Endodermal cell (in vitro differentiated cells): ENCODE measurements around the gene ATP13A3. TPM values are rescaled to one million over a fixed set of nuclear protein-coding genes. Genes with fewer than 3 reads are reported as not detected.

ENCODE experiments used
- DNase-seq: peaks from one replicate; pipeline ENCODE4 v3.0.0-alpha.2; 2017
- H3K27ac ChIP-seq: 2 replicates; pipeline ENCODE4 v1.5.1; 2013; ENCODE audit warnings: mild to moderate bottlenecking, low read depth, low read length, moderate library complexity
- H3K27me3 ChIP-seq: 2 replicates; pipeline ENCODE4 v1.6.1; 2013; ENCODE audit warnings: mild to moderate bottlenecking, low read length, moderate library complexity; ENCODE audit not compliant: insufficient read depth, control insufficient read depth, poor library complexity, severe bottlenecking
- H3K36me3 ChIP-seq: 2 replicates; pipeline ENCODE4 v1.7.0; 2013; ENCODE audit warnings: mild to moderate bottlenecking, low read length, moderate library complexity; ENCODE audit not compliant: control insufficient read depth, insufficient read depth
- H3K4me1 ChIP-seq: one replicate; pipeline ENCODE4 v1.7.0; 2013; ENCODE audit warnings: low read length; ENCODE audit not compliant: control insufficient read depth, insufficient read depth
- H3K4me3 ChIP-seq: 2 replicates; pipeline ENCODE4 v1.5.1; 2013; ENCODE audit warnings: mild to moderate bottlenecking, low read length, moderate library complexity
- H3K9ac ChIP-seq: 2 replicates; pipeline ENCODE4 v1.6.1; 2013; ENCODE audit warnings: mild to moderate bottlenecking, low read length, moderate library complexity; ENCODE audit not compliant: poor library complexity, severe bottlenecking; ENCODE audit errors: extremely low read depth
- H3K9me3 ChIP-seq: 2 replicates; pipeline ENCODE4 v1.6.1; 2013; ENCODE audit warnings: mild to moderate bottlenecking, low read length, moderate library complexity; ENCODE audit not compliant: control insufficient read depth
- H3K27ac Mint-ChIP-seq: 2 replicates; pipeline ENCODE4 v1.8.0; 2020; ENCODE audit warnings: mixed read lengths
- H3K27me3 Mint-ChIP-seq: 2 replicates; pipeline ENCODE4 v1.8.0; 2021; ENCODE audit warnings: mild to moderate bottlenecking, mixed read lengths; ENCODE audit not compliant: insufficient read depth
- H3K36me3 Mint-ChIP-seq: 2 replicates; pipeline ENCODE4 v1.8.0; 2020; ENCODE audit warnings: low read depth, mixed read lengths
- H3K4me1 Mint-ChIP-seq: 2 replicates; pipeline ENCODE4 v1.8.0; 2020; ENCODE audit warnings: mixed read lengths
- H3K4me3 Mint-ChIP-seq: 2 replicates; pipeline ENCODE4 v1.8.0; 2020; ENCODE audit warnings: mild to moderate bottlenecking, moderate library complexity, mixed read lengths
- H3K9me3 Mint-ChIP-seq: 2 replicates; pipeline ENCODE4 v1.8.0; 2020; ENCODE audit warnings: mild to moderate bottlenecking, mixed read lengths
- CTCF ChIP-seq: fragments of 200-600 bp; sonication (generic); conservative IDR thresholded peaks from 2 replicates; pipeline ENCODE4 v1.5.0; 2021; ENCODE audit warnings: antibody characterized with exemption, mild to moderate bottlenecking
- WGBS, 2 experiments: methylation state at CpG; one replicate each; pipeline versions ENCODE4 v1.1.5 to v1.1.7; 2013; ENCODE audit warnings: missing lambda C conversion rate in 2 of 2, mixed read lengths in 1 of 2; ENCODE audit not compliant: insufficient coverage in 1 of 2, insufficient read length in 1 of 2; 5-methylcytosine and 5-hydroxymethylcytosine counted together
- total RNA-seq, 2 donors: library from RNA; stranded (reverse); fragmentation: NEBNext Ultra II Directional in 1 of 2; extraction: Animal tissue kit (Norgen Biotek cat#: 25700) in 1 of 2; gene quantifications; 2 replicates in 1 of 2; 3 replicates in 1 of 2; pipeline ENCODE4 v1.2.1, GENCODE V29; 2021

ATP13A3 gene
- total RNA-seq, 2 donors from 2014 or later, result 99.7 to 125 TPM

GRCh38 chr3:194469977-194470376 lies 16.8 kb downstream of the ATP13A3 start:
- no peaks in the 10 kb centered on the region for H3K27me3 Mint-ChIP-seq
- Histone ChIP-seq H3K4me3 (no peak overlapping the region), H3K27ac (no peak overlapping the region), H3K27me3 (no peaks in the 10 kb centered on the region), H3K36me3 (no peaks in the 10 kb centered on the region), H3K4me1 (no peaks in the 10 kb centered on the region), H3K9ac (no peak overlapping the region), H3K9me3 (no peaks in the 10 kb centered on the region)
- peaks cover 14% of the 10 kb centered on the region for H3K4me1 Mint-ChIP-seq
- no peak overlapping the region for H3K27ac Mint-ChIP-seq
- no peak overlapping the region for H3K4me3 Mint-ChIP-seq
- DNase-seq, result no peak
- no peak for TF ChIP-seq CTCF
- H3K36me3 Mint-ChIP-seq, result peaks cover 2% of the 10 kb centered on the region
- H3K9me3 Mint-ChIP-seq, result no peaks in the 10 kb centered on the region

- Mint-ChIP-seq H3K4me1 (peaks cover 14% of the 10 kb centered on the region), H3K4me3 (no peak overlapping the region), H3K27me3 (no peaks in the 10 kb centered on the region), H3K36me3 (peaks cover 2% of the 10 kb centered on the region), H3K9me3 (no peaks in the 10 kb centered on the region), H3K27ac (no peak overlapping the region)
- Histone ChIP-seq H3K27me3 (no peaks in the 10 kb centered on the region), H3K36me3 (no peaks in the 10 kb centered on the region), H3K4me3 (no peak overlapping the region), H3K27ac (no peak overlapping the region), H3K4me1 (no peaks in the 10 kb centered on the region), H3K9ac (no peak overlapping the region), H3K9me3 (no peaks in the 10 kb centered on the region)
- no peak for DNase-seq
- 88 to 91% methylated on average over 2 to 3 of the region's 3 CpGs for WGBS, 2 experiments
- no peak for TF ChIP-seq CTCF
Observed at GRCh38 chr3:194468086-194468485, 18.7 kb downstream of the ATP13A3 start.

GRCh38 chr3:194466761-194467356 lies 19.9 kb downstream of the ATP13A3 start:
- Histone ChIP-seq H3K27me3 (no peaks in the 10 kb centered on the region), H3K4me3 (no peak overlapping the region), H3K9me3 (no peaks in the 10 kb centered on the region), H3K4me1 (no peaks in the 10 kb centered on the region), H3K9ac (no peak overlapping the region), H3K36me3 (peaks cover 5% of the 10 kb centered on the region), H3K27ac (no peak overlapping the region)
- Mint-ChIP-seq H3K27ac (no peak overlapping the region), H3K9me3 (no peaks in the 10 kb centered on the region), H3K36me3 (peaks cover 4% of the 10 kb centered on the region), H3K4me3 (no peak overlapping the region), H3K27me3 (no peaks in the 10 kb centered on the region), H3K4me1 (peaks cover 10% of the 10 kb centered on the region)
- no peak for DNase-seq
- no peak for TF ChIP-seq CTCF
- WGBS, 2 experiments, result 97 to 100% methylated on average over 1 to 2 of the region's 2 CpGs
